OCI-M1 (cell line): ENCODE measurements around the gene PODXL2.
A peak's percentile ranks its signal among the peaks of the same experiment; 100 is the strongest.
"Not testable (repeated sequence)": the region's sequence is repeated elsewhere in the genome, so short reads cannot be mapped to it uniquely, and the experiment has no call there.

ENCODE experiments used
- DNase-seq: peaks from one replicate; lab custom pipeline; 2025; lab: John Stamatoyannopoulos, UW

The PODXL2 gene

GRCh38 chr3:127630811-127631714 lies 2.1 kb downstream of the PODXL2 start:
- DNase-seq: no peak

- no peak for DNase-seq
These were observed 3.2 kb downstream of the PODXL2 start for GRCh38 chr3:127632035-127632820.

- DNase-seq: no peak
These were observed 5.7 kb downstream of the PODXL2 start for GRCh38 chr3:127634653-127635052.

- DNase-seq: peak; percentile 33
These were observed 8.6 kb downstream of the PODXL2 start for GRCh38 chr3:127637546-127637945.

- DNase-seq: no peak
These were observed 9.0 kb downstream of the PODXL2 start for GRCh38 chr3:127637971-127638370.

- DNase-seq: no peak
These were observed 10.4 kb downstream of the PODXL2 start for GRCh38 chr3:127639173-127640041.

- DNase-seq: no peak
These were observed 11.0 kb downstream of the PODXL2 start for GRCh38 chr3:127640042-127640355.

- DNase-seq: no peak
These were observed 15.8 kb downstream of the PODXL2 start for GRCh38 chr3:127644641-127645370.

- DNase-seq: no peak
These were observed 16.5 kb downstream of the PODXL2 start for GRCh38 chr3:127645371-127646015.

- no peak for DNase-seq
These were observed 17.6 kb downstream of the PODXL2 start for GRCh38 chr3:127646501-127647046.

- DNase-seq: no peak
These were observed 18.3 kb downstream of the PODXL2 start for GRCh38 chr3:127647166-127647844.

- DNase-seq: no peak
These were observed 18.8 kb downstream of the PODXL2 start for GRCh38 chr3:127647845-127648204.

- DNase-seq: no peak
These were observed 21.3 kb downstream of the PODXL2 start for GRCh38 chr3:127650236-127650635.

GRCh38 chr3:127651516-127652172 lies 22.7 kb downstream of the PODXL2 start:
- DNase-seq: no peak

- DNase-seq: peak; percentile 62
These were observed 23.4 kb downstream of the PODXL2 start for GRCh38 chr3:127652246-127652995.

- DNase-seq: no peak
These were observed 25.4 kb downstream of the PODXL2 start for GRCh38 chr3:127654374-127654773.

- DNase-seq: not testable (repeated sequence)
These were observed 26.0 kb downstream of the PODXL2 start for GRCh38 chr3:127654993-127655392.

GRCh38 chr3:127655641-127656040 lies 26.7 kb downstream of the PODXL2 start:
- no peak for DNase-seq

- no peak for DNase-seq
These were observed 27.9 kb downstream of the PODXL2 start for GRCh38 chr3:127656906-127657305.
